Prostate gland (tissue), 2 donors: Measurements from ENCODE around the gene VEZF1. TPM values are rescaled to one million over a fixed set of nuclear protein-coding genes. Genes with fewer than 3 reads are reported as not detected.

Source experiments
- DNase-seq: peaks from one replicate; pipeline ENCODE4 v3.0.0-alpha.2; 2019; ENCODE audit warnings: low spot score
- H3K27ac ChIP-seq, 2 donors: fragments of 200-600 bp; sonication (generic); 2 replicates each; pipeline ENCODE4 v1.5.1; 2017 to 2019
- H3K27me3 ChIP-seq: fragments of 200-600 bp; sonication (generic); replicated peaks from 2 replicates; pipeline ENCODE4 v1.5.1; 2019; ENCODE audit not compliant: insufficient read depth
- H3K36me3 ChIP-seq, 2 donors: fragments of 200-600 bp; sonication (generic); 1 replicate in 1 of 2; 2 replicates in 1 of 2; pipeline versions ENCODE4 v1.5.1 to v1.8.1; 2017 to 2019
- H3K4me1 ChIP-seq: fragments of 200-600 bp; sonication (generic); replicated peaks from 2 replicates; pipeline ENCODE4 v1.5.1; 2019
- H3K4me3 ChIP-seq, 2 donors: fragments of 200-600 bp; sonication (generic); 2 replicates each; pipeline ENCODE4 v1.5.1; 2017 to 2019
- H3K9me3 ChIP-seq: fragments of 200-600 bp; sonication (generic); 2 replicates; pipeline ENCODE4 v1.5.1; 2017
- CTCF ChIP-seq, 4 experiments: fragments of 200-600 bp in 2 of 4; fragments of 450-650 bp in 2 of 4; sonication (generic) in 2 of 4; IDR thresholded peaks; 1 replicate in 3 of 4; 2 replicates in 1 of 4; pipeline ENCODE4 v1.5.1; 2016 to 2019; ENCODE audit warnings: antibody characterized with exemption in 4 of 4, mild to moderate bottlenecking in 2 of 4, moderate library complexity in 2 of 4
- POLR2A ChIP-seq: fragments of 450-650 bp; IDR thresholded peaks from one replicate; pipeline ENCODE4 v1.6.1; 2016; ENCODE audit warnings: antibody characterized with exemption, mild to moderate bottlenecking
- POLR2AphosphoS5 ChIP-seq: sonication (generic); formaldehyde crosslinking; IDR thresholded peaks from one replicate; pipeline ENCODE4 v1.6.1; 2017; ENCODE audit warnings: antibody characterized with exemption
- WGBS: methylation state at CpG from one replicate; pipeline ENCODE4 v1.1.5; 2018; 5-methylcytosine and 5-hydroxymethylcytosine counted together
- intact Hi-C: fragments of 100-400 bp; cut with DNase I; formaldehyde crosslinking; loops from one replicate; pipeline ENCODE4 v1.14.2; 2022
- total RNA-seq, 2 donors: library from RNA; depleted of rRNA; stranded (reverse); fragments of >200 nt; gene quantifications; one replicate each; pipeline ENCODE4 v1.1.0, GENCODE V29; 2016

The VEZF1 gene
- total RNA-seq, 2 donors from 2014 or later, result 84.9 to 91.1 TPM

GRCh38 chr17:57984261-57984890 lies 3.7 kb downstream of the VEZF1 start:
- no peaks in the 10 kb centered on the region for H3K36me3 ChIP-seq
- intact Hi-C loops, result no loop called here
- WGBS, result 21% methylated on average over 4 of the region's 4 CpGs
- peaks cover 10% of the 10 kb centered on the region for H3K4me1 ChIP-seq
- TF ChIP-seq POLR2AphosphoS5 (no peak), POLR2A (no peak), CTCF (IDR thresholded peaks at IDR 0.05) (no peak)
- peak overlapping the region in 1 of 2 donors; percentile 93 for H3K27ac ChIP-seq
- DNase-seq, result no peak
- H3K27me3 ChIP-seq, result no peaks in the 10 kb centered on the region
- no peaks in the 10 kb centered on the region for H3K9me3 ChIP-seq
- H3K4me3 ChIP-seq, result no peak overlapping the region

- Histone ChIP-seq H3K4me3 (no peak overlapping the region), H3K4me1 (peaks cover 10% of the 10 kb centered on the region), H3K27me3 (no peaks in the 10 kb centered on the region), H3K27ac (no peak overlapping the region), H3K9me3 (no peaks in the 10 kb centered on the region), H3K36me3 (no peaks in the 10 kb centered on the region)
- intact Hi-C loops, result no loop called here
- no peak for DNase-seq
- whole genome bisulfite sequencing, result 54% methylated on average over 1 of the region's 1 CpG
- TF ChIP-seq POLR2AphosphoS5, result no peak
- TF ChIP-seq CTCF (IDR thresholded peaks at IDR 0.05), result no peak
- no peak for TF ChIP-seq POLR2A
These were observed 4.6 kb downstream of the VEZF1 start for GRCh38 chr17:57983446-57983845.

- H3K27me3 ChIP-seq, result no peaks in the 10 kb centered on the region
- intact Hi-C loops, result no loop called here
- TF ChIP-seq POLR2A, result no peak
- no peak for TF ChIP-seq POLR2AphosphoS5
- no peak for TF ChIP-seq CTCF (IDR thresholded peaks at IDR 0.05)
- no peak overlapping the region for H3K4me3 ChIP-seq
- WGBS, result 67% methylated on average over 14 of the region's 14 CpGs
- H3K9me3 ChIP-seq, result no peaks in the 10 kb centered on the region
- DNase-seq, result no peak
- peaks cover 10% of the 10 kb centered on the region for H3K4me1 ChIP-seq
- peaks cover 0 to 5% of the 10 kb centered on the region in 2 donors for H3K36me3 ChIP-seq
- H3K27ac ChIP-seq, result no peak overlapping the region
These were observed 5.4 kb downstream of the VEZF1 start for GRCh38 chr17:57982452-57983170.

- WGBS, result 71% methylated on average over 4 of the region's 4 CpGs
- intact Hi-C loops, result no loop called here
These were observed 7.5 kb downstream of the VEZF1 start for GRCh38 chr17:57980522-57980921.

More at GRCh38 chr17:57980522-57980921, 7.5 kb downstream of the VEZF1 start:
- no peaks in the 10 kb centered on the region for H3K27me3 ChIP-seq
- TF ChIP-seq POLR2AphosphoS5, result no peak
- no peak for TF ChIP-seq POLR2A
- TF ChIP-seq CTCF (IDR thresholded peaks at IDR 0.05), result no peak
- no peak overlapping the region for H3K4me3 ChIP-seq
- H3K36me3 ChIP-seq, result peaks cover 3 to 11% of the 10 kb centered on the region in 2 donors
- H3K9me3 ChIP-seq, result no peaks in the 10 kb centered on the region
- peaks cover 16% of the 10 kb centered on the region for H3K4me1 ChIP-seq
- no peak for DNase-seq
- H3K27ac ChIP-seq, result no peak overlapping the region
